Kidney (tissue), 14 donors: Measurements from ENCODE around the gene NKRF. TPM values are rescaled to one million over a fixed set of nuclear protein-coding genes. Genes with fewer than 3 reads are reported as not detected.

Source experiments
- DNase-seq, 5 donors: peaks; one replicate each; pipeline ENCODE4 v3.0.0-alpha.2; 2013 to 2020
- FAIRE-seq: peaks from 2 replicates; lab custom pipeline; 2012; peaks lifted over from hg19 to GRCh38; lab: Jason Lieb, UNC
- H3K27ac ChIP-seq, 2 donors: one replicate each; pipeline ENCODE4 v1.7.0; 2013; ENCODE audit warnings: low read depth in 2 of 2, low read length in 2 of 2, inconsistent platforms in 1 of 2
- H3K27me3 ChIP-seq: one replicate; pipeline ENCODE4 v1.7.1; 2013; ENCODE audit warnings: low read length, inconsistent platforms; ENCODE audit not compliant: control insufficient read depth, insufficient read depth
- H3K36me3 ChIP-seq, 3 donors: one replicate each; pipeline versions ENCODE4 v1.7.0 to v1.7.1; 2013; ENCODE audit warnings: low read length in 3 of 3, control low read depth in 1 of 3, inconsistent platforms in 1 of 3; ENCODE audit not compliant: insufficient read depth in 3 of 3, control insufficient read depth in 2 of 3
- H3K4me1 ChIP-seq, 3 donors: one replicate each; pipeline versions ENCODE4 v1.7.0 to v1.7.1; 2013; ENCODE audit warnings: low read length in 3 of 3, inconsistent platforms in 1 of 3, low read depth in 1 of 3; ENCODE audit not compliant: control insufficient read depth in 2 of 3, insufficient read depth in 2 of 3
- H3K4me3 ChIP-seq, 3 donors: one replicate each; pipeline versions ENCODE4 v1.7.0 to v1.8.1; 2013; ENCODE audit warnings: low read length in 3 of 3, control low read depth in 1 of 3, inconsistent platforms in 1 of 3
- H3K9ac ChIP-seq, 3 donors: one replicate each; pipeline versions ENCODE4 v1.7.0 to v1.7.1; 2013; ENCODE audit warnings: low read length in 3 of 3, control low read depth in 1 of 3, inconsistent platforms in 1 of 3
- H3K9me3 ChIP-seq, 3 donors: one replicate each; pipeline versions ENCODE4 v1.7.0 to v1.7.1; 2013; ENCODE audit warnings: low read length in 3 of 3, control low read depth in 1 of 3, inconsistent platforms in 1 of 3; ENCODE audit not compliant: control insufficient read depth in 2 of 3, insufficient read depth in 1 of 3
- CTCF ChIP-seq: IDR thresholded peaks from 3 replicates; pipeline ENCODE4 v1.5.1; 2012; ENCODE audit warnings: mild to moderate bottlenecking, moderate library complexity, borderline replicate concordance; ENCODE audit not compliant: insufficient read depth; ENCODE audit errors: extremely low read depth
- intact Hi-C: fragments of 100-400 bp; cut with DNase I; formaldehyde crosslinking; loops from one replicate; pipeline ENCODE4 v1.11.1; 2022
- polyA plus RNA-seq: library from polyadenylated mRNA; stranded (reverse); fragments of 350-450 nt; fragmentation: Illumina TruSeq; extraction: RNeasy Lipid Tissue Mini Kit (QIAGEN cat#74804); gene quantifications from one replicate; pipeline ENCODE4 v1.2.3, GENCODE V29; 2014; ENCODE audit warnings: low read depth, low replicate concordance; ENCODE audit not compliant: insufficient read depth
- total RNA-seq: library from RNA; stranded (reverse); fragmentation: NEBNext Ultra II Directional; extraction: Animal tissue kit (Norgen Biotek cat#: 25700); gene quantifications from one replicate; pipeline ENCODE4 v1.2.1, GENCODE V29; 2021
- donor health status: control.
- donor health status: control.
- donor health status: control.
- donor health status: control.
- donor health status: control.
- donor health status: DM: yes; HTN: yes; CAD: no.
- donor health status: Normal renal cell carcinoma (clear cell type).

NKRF gene
- total and polyA plus RNA-seq, 2 donors from 2014 or later = 5.7 to 9.0 TPM

- Histone ChIP-seq H3K4me1 (peaks cover 0 to 2% (median 0%) of the 10 kb centered on the region in 3 donors), H3K36me3 (no peaks in the 10 kb centered on the region), H3K27ac (no peak overlapping the region), H3K27me3 (no peaks in the 10 kb centered on the region), H3K9ac (no peak overlapping the region), H3K9me3 (no peaks in the 10 kb centered on the region), H3K4me3 (no peak overlapping the region)
- DNase-seq (no peak), FAIRE-seq (no peak)
- intact Hi-C loops = no loop called here
- TF ChIP-seq CTCF = no peak
Observed at GRCh38 chrX:119570351-119570835, 35.8 kb downstream of the NKRF start.

GRCh38 chrX:119565107-119565663 is 41.0 kb downstream of the NKRF start, which contains the start of gene STEEP1:
Gene STEEP1, minus strand, starts transcription at chrX:119565409. Its CDS starts 54 bp downstream, at chrX:119565355.
- no peaks in the 10 kb centered on the region for H3K4me1 ChIP-seq
- peak; percentile 92 to 97 (median 95) for DNase-seq
- H3K4me3 ChIP-seq = peak within 1 kb of the TSS; percentile 73 to 81 (median 79)
- H3K9me3 ChIP-seq = no peaks in the 10 kb centered on the region
- no peaks in the 10 kb centered on the region for H3K27me3 ChIP-seq
- peak; percentile 85 for FAIRE-seq
- H3K27ac ChIP-seq = peak within 1 kb of the TSS in 1 of 2 donors; percentile 47
- peak within 1 kb of the TSS; percentile 43 to 71 (median 65) for H3K9ac ChIP-seq
- TF ChIP-seq CTCF = no peak
- intact Hi-C loops = no loop called here
- H3K36me3 ChIP-seq = no peaks in the 10 kb centered on the region

GRCh38 chrX:119552508-119552907 is 53.7 kb downstream of the NKRF start:
- no peak overlapping the region for H3K27ac ChIP-seq
- no peaks in the 10 kb centered on the region for H3K27me3 ChIP-seq
- FAIRE-seq (no peak), DNase-seq (no peak)
- no peaks in the 10 kb centered on the region for H3K4me1 ChIP-seq
- no peak for TF ChIP-seq CTCF
- peaks cover 0 to 5% (median 0%) of the 10 kb centered on the region in 3 donors for H3K36me3 ChIP-seq
- no peak overlapping the region for H3K4me3 ChIP-seq
- no peaks in the 10 kb centered on the region for H3K9me3 ChIP-seq
- intact Hi-C loops = no loop called here
- no peak overlapping the region for H3K9ac ChIP-seq
